Mesenchymal stem cell (in vitro differentiated cells and primary cell): ENCODE data around the gene GNAO1.

Source experiments
- DNase-seq: peaks from one replicate; pipeline ENCODE4 v3.0.0-alpha.2; 2013
- H2AFZ ChIP-seq: one replicate; pipeline ENCODE4 v1.6.1; 2013; ENCODE audit warnings: low read depth, mild to moderate bottlenecking, control low read depth, inconsistent platforms, low read length, moderate library complexity
- H2AK5ac ChIP-seq: 2 replicates; pipeline ENCODE4 v1.6.1; 2013; ENCODE audit warnings: low read length, moderate library complexity, mild to moderate bottlenecking, inconsistent platforms; ENCODE audit not compliant: severe bottlenecking
- H2BK120ac ChIP-seq: one replicate; pipeline ENCODE4 v1.6.1; 2013; ENCODE audit warnings: low read depth, mild to moderate bottlenecking, inconsistent platforms, low read length, moderate library complexity
- H2BK12ac ChIP-seq, 2 experiments: one replicate each; pipeline ENCODE4 v1.6.1; 2013; ENCODE audit warnings: inconsistent platforms in 2 of 2, low read length in 2 of 2, mild to moderate bottlenecking in 2 of 2, moderate library complexity in 2 of 2, control low read depth in 1 of 2
- H2BK15ac ChIP-seq: one replicate; pipeline ENCODE4 v1.6.1; 2013; ENCODE audit warnings: mild to moderate bottlenecking, low read depth, inconsistent platforms; ENCODE audit not compliant: poor library complexity, severe bottlenecking
- H2BK5ac ChIP-seq: 2 replicates; pipeline ENCODE4 v1.6.1; 2013; ENCODE audit warnings: low read depth, mild to moderate bottlenecking, low read length, control low read depth, inconsistent platforms; ENCODE audit not compliant: poor library complexity, severe bottlenecking
- H3K14ac ChIP-seq, 2 experiments: one replicate each; pipeline ENCODE4 v1.6.1; 2013; ENCODE audit warnings: inconsistent platforms in 2 of 2, low read length in 2 of 2, control low read depth in 1 of 2, mild to moderate bottlenecking in 1 of 2, moderate library complexity in 1 of 2
- H3K18ac ChIP-seq, 2 experiments: one replicate each; pipeline ENCODE4 v1.6.1; 2013; ENCODE audit warnings: inconsistent platforms in 2 of 2, low read length in 2 of 2, control low read depth in 1 of 2, low read depth in 1 of 2, mild to moderate bottlenecking in 1 of 2
- H3K23ac ChIP-seq, 2 experiments: one replicate each; pipeline ENCODE4 v1.6.1; 2013; ENCODE audit warnings: inconsistent platforms in 2 of 2, low read length in 2 of 2, mild to moderate bottlenecking in 2 of 2, moderate library complexity in 2 of 2, control low read depth in 1 of 2
- H3K27ac ChIP-seq: 2 replicates; pipeline ENCODE4 v1.5.1; 2013; ENCODE audit warnings: mild to moderate bottlenecking, moderate library complexity, low read length, control low read depth, inconsistent platforms; ENCODE audit not compliant: poor library complexity, severe bottlenecking
- H3K27me3 ChIP-seq, 2 experiments: 2 replicates each; pipeline versions ENCODE4 v1.6.1 to v1.7.0; 2013; ENCODE audit warnings: low read length in 2 of 2, mild to moderate bottlenecking in 2 of 2, moderate library complexity in 2 of 2, control low read depth in 1 of 2, inconsistent platforms in 1 of 2; ENCODE audit not compliant: control insufficient read depth in 1 of 2, insufficient read depth in 1 of 2
- H3K36me3 ChIP-seq, 2 experiments: 2 replicates each; pipeline versions ENCODE4 v1.6.1 to v1.7.0; 2013; ENCODE audit warnings: low read length in 2 of 2, control low read depth in 1 of 2, inconsistent platforms in 1 of 2, low read depth in 1 of 2, mild to moderate bottlenecking in 1 of 2; ENCODE audit not compliant: insufficient read depth in 2 of 2, control insufficient read depth in 1 of 2
- H3K4ac ChIP-seq, 2 experiments: one replicate each; pipeline ENCODE4 v1.6.1; 2013; ENCODE audit warnings: inconsistent platforms in 2 of 2, low read length in 2 of 2, mild to moderate bottlenecking in 2 of 2, moderate library complexity in 2 of 2, control low read depth in 1 of 2, low read depth in 1 of 2
- H3K4me1 ChIP-seq: 2 replicates; pipeline ENCODE4 v1.6.1; 2013; ENCODE audit warnings: low read depth, low read length, control low read depth; ENCODE audit not compliant: control insufficient read depth, insufficient read depth
- H3K4me2 ChIP-seq: 2 replicates; pipeline ENCODE4 v1.6.1; 2013; ENCODE audit warnings: low read length, mild to moderate bottlenecking, inconsistent platforms; ENCODE audit not compliant: poor library complexity, severe bottlenecking
- H3K4me3 ChIP-seq, 2 experiments: 2 replicates each; pipeline versions ENCODE4 v1.5.1 to v1.7.0; 2013; ENCODE audit warnings: low read length in 2 of 2, mild to moderate bottlenecking in 2 of 2, control low read depth in 1 of 2, low read depth in 1 of 2; ENCODE audit not compliant: insufficient read depth in 1 of 2
- H3K79me1 ChIP-seq: replicated peaks from 2 replicates; pipeline ENCODE4 v1.6.1; 2013; ENCODE audit warnings: mild to moderate bottlenecking, control low read depth, low read length, inconsistent platforms; ENCODE audit not compliant: poor library complexity, severe bottlenecking
- H3K9ac ChIP-seq: 2 replicates; pipeline ENCODE4 v1.7.0; 2013; ENCODE audit warnings: mild to moderate bottlenecking, low read length, moderate library complexity
- H3K9me3 ChIP-seq: 2 replicates; pipeline ENCODE4 v1.7.0; 2013; ENCODE audit warnings: mild to moderate bottlenecking, low read length; ENCODE audit not compliant: control insufficient read depth
- H4K8ac ChIP-seq: one replicate; pipeline ENCODE4 v1.6.1; 2013; ENCODE audit warnings: inconsistent platforms, mild to moderate bottlenecking, low read length, moderate library complexity
- H4K91ac ChIP-seq: one replicate; pipeline ENCODE4 v1.6.1; 2013; ENCODE audit warnings: mild to moderate bottlenecking, low read length, inconsistent platforms
- WGBS: methylation state at CpG from one replicate; pipeline ENCODE4 v1.1.7; 2013; ENCODE audit warnings: mixed read lengths; 5-methylcytosine and 5-hydroxymethylcytosine counted together

GNAO1 gene

GRCh38 chr16:56340864-56341365 is 149.6 kb downstream of the GNAO1 start:
- H3K27ac ChIP-seq = no peak overlapping the region
- no peak overlapping the region for H3K9ac ChIP-seq
- H3K27me3 ChIP-seq = no peaks in the 10 kb centered on the region
- H3K4me3 ChIP-seq = no peak overlapping the region
- no peak overlapping the region for H2BK5ac ChIP-seq
- H4K8ac ChIP-seq = no peak overlapping the region
- DNase-seq = no peak
- no peaks in the 10 kb centered on the region for H3K36me3 ChIP-seq
- H2BK120ac ChIP-seq = no peak overlapping the region
- no peak overlapping the region for H3K18ac ChIP-seq
- H3K79me1 ChIP-seq = no peaks in the 10 kb centered on the region
- H3K4ac ChIP-seq = no peak overlapping the region
- H2BK12ac ChIP-seq = no peak overlapping the region
- no peak overlapping the region for H4K91ac ChIP-seq
- H2AFZ ChIP-seq = no peak overlapping the region
- H3K14ac ChIP-seq = no peak overlapping the region
- H3K9me3 ChIP-seq = no peaks in the 10 kb centered on the region
- H2BK15ac ChIP-seq = no peak overlapping the region
- no peak overlapping the region for H2AK5ac ChIP-seq
- no peak overlapping the region for H3K4me2 ChIP-seq
- WGBS = 91% methylated on average over 17 of the region's 17 CpGs
- no peak overlapping the region for H3K23ac ChIP-seq
- H3K4me1 ChIP-seq = no peaks in the 10 kb centered on the region

GRCh38 chr16:56341656-56342399 is 150.5 kb downstream of the GNAO1 start:
- Histone ChIP-seq H3K9me3 (no peaks in the 10 kb centered on the region), H3K14ac (no peak overlapping the region), H3K23ac (no peak overlapping the region), H3K4ac (no peak overlapping the region), H3K27ac (no peak overlapping the region), H3K27me3 (no peaks in the 10 kb centered on the region), H3K4me3 (no peak overlapping the region), H2BK12ac (no peak overlapping the region), H2BK120ac (no peak overlapping the region), H2BK15ac (no peak overlapping the region), H2AK5ac (no peak overlapping the region), H3K36me3 (no peaks in the 10 kb centered on the region), H2BK5ac (no peak overlapping the region), H2AFZ (no peak overlapping the region), H3K4me2 (no peak overlapping the region), H4K8ac (no peak overlapping the region), H3K9ac (no peak overlapping the region), H3K79me1 (no peaks in the 10 kb centered on the region), H3K4me1 (no peaks in the 10 kb centered on the region), H4K91ac (no peak overlapping the region), H3K18ac (no peak overlapping the region)
- DNase-seq = no peak
- WGBS = 88% methylated on average over 8 of the region's 9 CpGs

DNA sequence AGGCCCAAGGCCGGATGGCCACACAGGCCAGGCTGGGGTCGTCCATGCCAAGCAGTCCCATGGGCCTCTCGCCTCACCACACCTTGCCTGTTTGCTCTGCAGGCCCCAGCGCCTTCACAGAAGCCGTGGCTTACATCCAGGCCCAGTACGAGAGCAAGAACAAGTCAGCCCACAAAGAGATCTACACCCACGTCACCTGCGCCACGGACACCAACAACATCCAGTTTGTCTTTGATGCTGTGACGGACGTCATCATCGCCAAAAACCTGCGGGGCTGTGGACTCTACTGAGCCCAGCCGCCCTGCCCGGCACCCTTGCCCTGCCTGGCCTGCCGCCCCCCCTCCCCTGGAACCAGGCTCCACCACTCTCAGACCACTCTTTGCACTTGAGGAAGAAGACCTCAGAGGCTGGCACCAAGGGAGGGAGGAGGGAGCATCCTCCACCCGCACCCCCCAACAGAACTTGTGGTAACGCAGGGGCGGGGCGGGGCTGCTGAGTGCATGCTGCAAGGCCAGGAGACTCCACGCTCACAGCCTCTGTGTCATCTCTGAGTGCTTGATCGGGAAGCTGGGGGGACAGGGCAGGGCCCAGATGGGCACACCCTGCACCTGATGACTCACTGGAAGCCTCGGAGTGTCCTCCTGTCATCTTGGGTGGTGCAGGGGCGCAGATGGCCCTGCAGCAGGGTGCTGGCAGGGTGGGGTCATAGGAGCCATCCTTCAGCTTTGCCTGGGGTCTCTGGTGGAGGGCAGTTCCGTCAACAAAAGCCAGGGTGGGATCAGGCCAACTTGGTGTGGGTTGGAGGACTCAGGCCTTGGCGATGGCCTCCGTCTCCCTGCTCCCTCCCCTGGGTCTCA is 152.6 kb downstream of the GNAO1 start:
- WGBS = 88% methylated on average over 24 of the region's 27 CpGs
- H3K36me3 ChIP-seq = no peaks in the 10 kb centered on the region

More for the DNA sequence above, 152.6 kb downstream of the GNAO1 start:
- Histone ChIP-seq H3K23ac (no peak overlapping the region), H3K27ac (no peak overlapping the region), H3K18ac (no peak overlapping the region), H4K8ac (no peak overlapping the region), H2BK5ac (no peak overlapping the region), H2BK120ac (no peak overlapping the region), H4K91ac (no peak overlapping the region), H3K4me3 (no peak overlapping the region), H2BK12ac (no peak overlapping the region), H2AFZ (no peak overlapping the region), H2AK5ac (no peak overlapping the region), H3K79me1 (no peaks in the 10 kb centered on the region), H3K9me3 (no peaks in the 10 kb centered on the region), H3K14ac (no peak overlapping the region), H3K27me3 (peaks cover 0 to under 1% of the 10 kb centered on the region in 2 experiments), H3K4me2 (no peak overlapping the region), H3K4me1 (no peaks in the 10 kb centered on the region), H2BK15ac (no peak overlapping the region), H3K9ac (no peak overlapping the region), H3K4ac (no peak overlapping the region)
- no peak for DNase-seq
